ENCODE measurements around the gene MTA3. TPM values are rescaled to one million over a fixed set of nuclear protein-coding genes. Genes with fewer than 3 reads are reported as not detected.

MTA3 gene
- total and polyA plus RNA-seq, 2 donors (not counting 3 experiments of a cell fraction or from before 2014, with no cell fraction given), result 36.3 to 53.3 TPM

- no TSS peak for BruUV-seq (replicated peaks)
- intact Hi-C loops (cut with micrococcal nuclease), result no loop called here
- H3K9me1 ChIP-seq (replicated peaks; ENCODE audit: control insufficient read depth, extremely low read depth, insufficient read depth, low read length), result no peaks in the 10 kb centered on the region
Observed at GRCh38 chr2:42532397-42532796, 36.0 kb upstream of the MTA3 start.

More at GRCh38 chr2:42532397-42532796, 36.0 kb upstream of the MTA3 start:
- ChIA-PET POLR2A (no interaction called here), CTCF (no interaction called here)
- Histone ChIP-seq H2AFZ (ENCODE audit: low read depth, low read length) (no peak overlapping the region), H3K27ac (ENCODE audit: insufficient read depth, low read depth, low read length) (no peak overlapping the region), H4K20me1 (replicated peaks; ENCODE audit: control insufficient read depth, extremely low read depth, insufficient read depth, low read length) (no peaks in the 10 kb centered on the region), H3K4me3 (replicated peaks in 1 of 3; ENCODE audit: insufficient read depth in 1 of 3, low read depth in 1 of 3, low read length in 3 of 3) (no peak overlapping the region), H3K36me3 (ENCODE audit: control insufficient read depth in 2 of 2, extremely low read depth in 1 of 2, insufficient read depth in 2 of 2, low read length in 2 of 2) (no peaks in the 10 kb centered on the region), H3K79me2 (ENCODE audit: control insufficient read depth, insufficient read depth, low read length) (no peaks in the 10 kb centered on the region), H3K9me3 (replicated peaks; ENCODE audit: control insufficient read depth, insufficient read depth, low read length) (no peaks in the 10 kb centered on the region), H3K4me2 (ENCODE audit: insufficient read depth, low read length) (no peak overlapping the region), H3K27me3 (ENCODE audit: control insufficient read depth in 2 of 2, insufficient read depth in 2 of 2, low read length in 2 of 2) (no peaks in the 10 kb centered on the region), H3K4me1 (ENCODE audit: control insufficient read depth, extremely low read depth, insufficient read depth, low read length) (no peaks in the 10 kb centered on the region), H3K9ac (replicated peaks; ENCODE audit: extremely low read depth, insufficient read depth, low read length) (no peak overlapping the region)
- TF ChIP-seq POLR2A (IDR thresholded peaks at IDR 0.05; ENCODE audit: low read depth, low read length) (no peak), GATA2 (IDR thresholded peaks at IDR 0.05; ENCODE audit: insufficient read depth, insufficient read length, low read depth, low read length) (no peak), JUN (IDR thresholded peaks at IDR 0.05; ENCODE audit: borderline replicate concordance, insufficient read depth, insufficient read length, low read depth) (no peak), POLR2AphosphoS5 (IDR thresholded peaks at IDR 0.05; ENCODE audit: insufficient read depth, low read depth, low read length) (no peak), MAX (IDR thresholded peaks at IDR 0.05; ENCODE audit: insufficient read depth, insufficient read length) (no peak), EZH2 (IDR thresholded peaks at IDR 0.05; ENCODE audit: borderline replicate concordance, low read depth, low read length, severe bottlenecking) (no peak), CTCF (IDR thresholded peaks at IDR 0.05; ENCODE audit: extremely low read depth in 1 of 2, insufficient read depth in 1 of 2, low read depth in 1 of 2, low read length in 2 of 2) (no peak), FOS (IDR thresholded peaks at IDR 0.05; ENCODE audit: borderline replicate concordance, insufficient read depth, low read length) (no peak), MYC (IDR thresholded peaks at IDR 0.05; ENCODE audit: low read depth, low read length) (no peak)
- peak; percentile 21 for FAIRE-seq
- no peak for DNase-seq (ENCODE audit: low read depth, low spot score)
- dilution Hi-C loops (cut with MboI; ENCODE audit: extremely low pct_ligation_motif_present, low sequenced_read_pairs), result no loop called here

Data from endothelial cell of umbilical vein (primary cell).